GM12875 (cell line): ENCODE results near the gene BANK1.

Experiments used
- H3K4me3 ChIP-seq: one replicate; pipeline ENCODE4 v1.5.1; 2011; ENCODE audit warnings: low read depth, low read length, control low read depth
- CTCF ChIP-seq: IDR thresholded peaks from 2 replicates; pipeline ENCODE4 v1.5.1; 2011; ENCODE audit warnings: low read depth, mild to moderate bottlenecking, control low read depth, inconsistent platforms, low read length, moderate library complexity, borderline replicate concordance; ENCODE audit not compliant: insufficient read depth

Gene BANK1

GRCh38 chr4:101977076-101977475 is 186.5 kb downstream of the BANK1 start:
- TF ChIP-seq CTCF: no peak
- H3K4me3 ChIP-seq: no peak overlapping the region

GRCh38 chr4:101981756-101982155 is 191.2 kb downstream of the BANK1 start:
- no peak overlapping the region for H3K4me3 ChIP-seq
- TF ChIP-seq CTCF: no peak

GRCh38 chr4:101983835-101984234 is 193.3 kb downstream of the BANK1 start:
- no peak for TF ChIP-seq CTCF
- no peak overlapping the region for H3K4me3 ChIP-seq

- no peak for TF ChIP-seq CTCF
- no peak overlapping the region for H3K4me3 ChIP-seq
These were observed 197.2 kb downstream of the BANK1 start for GRCh38 chr4:101987623-101988243.

GRCh38 chr4:101989551-101989950 is 199.0 kb downstream of the BANK1 start:
- no peak for TF ChIP-seq CTCF
- no peak overlapping the region for H3K4me3 ChIP-seq

GRCh38 chr4:101992446-101992845 is 201.9 kb downstream of the BANK1 start:
- TF ChIP-seq CTCF: no peak
- no peak overlapping the region for H3K4me3 ChIP-seq

GRCh38 chr4:101993002-101993841 is 202.7 kb downstream of the BANK1 start:
- no peak for TF ChIP-seq CTCF
- no peak overlapping the region for H3K4me3 ChIP-seq
